ENCODE data around the gene PAWR.

GRCh38 chr12:79637093-79637492 lies 53.7 kb downstream of the PAWR start:
- TF ChIP-seq EZH2phosphoT487 (IDR thresholded peaks at IDR 0.05; ENCODE audit: borderline replicate concordance, low read length) (no peak), CTCF (IDR thresholded peaks at IDR 0.05; ENCODE audit: low read depth, low read length, poor library complexity, severe bottlenecking) (no peak)

Data from DOHH2 (cell line).